ENCODE data around the gene PNRC2. TPM values are rescaled to one million over a fixed set of nuclear protein-coding genes. Genes with fewer than 3 reads are reported as not detected.
A peak's percentile ranks its signal among the peaks of the same experiment; 100 is the strongest.

Gene PNRC2
- total RNA-seq, 1 donor from 2014 or later: 92.8 TPM

- Histone ChIP-seq H3K36me3 (peaks cover 0 to 43% of the 10 kb centered on the region in 2 donors), H3K9me3 (no peaks in the 10 kb centered on the region), H3K27me3 (no peaks in the 10 kb centered on the region), H3K27ac (no peak overlapping the region), H3K4me1 (peaks cover 25% of the 10 kb centered on the region), H3K4me3 (no peak overlapping the region)
- TF ChIP-seq CTCF (IDR thresholded peaks at IDR 0.05) (no peak), POLR2AphosphoS5 (IDR thresholded peaks at IDR 0.05; ENCODE audit: insufficient read depth in 1 of 2, low read depth in 1 of 2) (no peak), POLR2A (IDR thresholded peaks at IDR 0.05) (no peak)
- DNase-seq (ENCODE audit: extremely low spot score in 2 of 2): no peak
- intact Hi-C loops (cut with DNase I): no loop called here
Measured at GRCh38 chr1:23967871-23968270, 8.2 kb downstream of the PNRC2 start.

GRCh38 chr1:23977187-23977853 is 17.7 kb downstream of the PNRC2 start:
- intact Hi-C loops (cut with DNase I): no loop called here
- Histone ChIP-seq H3K27ac (peak overlapping the region; percentile 27), H3K9me3 (no peaks in the 10 kb centered on the region), H3K4me1 (peaks cover 53% of the 10 kb centered on the region), H3K27me3 (no peaks in the 10 kb centered on the region), H3K36me3 (peaks cover 0 to 7% of the 10 kb centered on the region in 2 donors), H3K4me3 (no peak overlapping the region)
- TF ChIP-seq POLR2AphosphoS5 (IDR thresholded peaks at IDR 0.05; ENCODE audit: insufficient read depth in 1 of 2, low read depth in 1 of 2): no peak
- no peak for TF ChIP-seq POLR2A (IDR thresholded peaks at IDR 0.05)
- no peak for TF ChIP-seq CTCF (IDR thresholded peaks at IDR 0.05)
- no peak for DNase-seq (ENCODE audit: extremely low spot score in 2 of 2)

- intact Hi-C loops (cut with DNase I): no loop called here
- DNase-seq (ENCODE audit: extremely low spot score in 2 of 2): no peak
- Histone ChIP-seq H3K4me3 (no peak overlapping the region), H3K4me1 (peaks cover 53% of the 10 kb centered on the region), H3K9me3 (no peaks in the 10 kb centered on the region), H3K27me3 (no peaks in the 10 kb centered on the region), H3K27ac (no peak overlapping the region), H3K36me3 (peaks cover 0 to 7% of the 10 kb centered on the region in 2 donors)
- TF ChIP-seq POLR2A (IDR thresholded peaks at IDR 0.05): no peak
- no peak for TF ChIP-seq CTCF (IDR thresholded peaks at IDR 0.05)
- no peak for TF ChIP-seq POLR2AphosphoS5 (IDR thresholded peaks at IDR 0.05; ENCODE audit: insufficient read depth in 1 of 2, low read depth in 1 of 2)
Measured at GRCh38 chr1:23977854-23978191, 18.2 kb downstream of the PNRC2 start.

- peaks cover 51% of the 10 kb centered on the region for H3K4me1 ChIP-seq
- no peak for TF ChIP-seq POLR2A (IDR thresholded peaks at IDR 0.05)
- peak overlapping the region; percentile 82 to 99 for H3K4me3 ChIP-seq
- no peaks in the 10 kb centered on the region for H3K9me3 ChIP-seq
- intact Hi-C loops (cut with DNase I): no loop called here
- no peaks in the 10 kb centered on the region for H3K27me3 ChIP-seq
- no peak for DNase-seq (ENCODE audit: extremely low spot score in 2 of 2)
- H3K36me3 ChIP-seq: peaks cover 0 to 6% of the 10 kb centered on the region in 2 donors
- peak overlapping the region; percentile 97 for H3K27ac ChIP-seq
Measured at GRCh38 chr1:23978805-23979204, 19.2 kb downstream of the PNRC2 start.

- peak overlapping the region; percentile 82 to 99 for H3K4me3 ChIP-seq
- no peak for DNase-seq (ENCODE audit: extremely low spot score in 2 of 2)
- H3K27ac ChIP-seq: peak overlapping the region; percentile 97
- TF ChIP-seq POLR2A (IDR thresholded peaks at IDR 0.05) (no peak), POLR2AphosphoS5 (IDR thresholded peaks at IDR 0.05; ENCODE audit: insufficient read depth in 1 of 2, low read depth in 1 of 2) (no peak), CTCF (IDR thresholded peaks at IDR 0.05) (no peak)
- H3K4me1 ChIP-seq: peaks cover 46% of the 10 kb centered on the region
- no peaks in the 10 kb centered on the region for H3K9me3 ChIP-seq
- no peaks in the 10 kb centered on the region for H3K27me3 ChIP-seq
- intact Hi-C loops (cut with DNase I): no loop called here
- H3K36me3 ChIP-seq: no peaks in the 10 kb centered on the region
Measured at GRCh38 chr1:23979387-23979880, 19.8 kb downstream of the PNRC2 start.

All from vagina (tissue), 2 donors.